ENCODE data around the gene YJU2. TPM values are rescaled to one million over a fixed set of nuclear protein-coding genes. Genes with fewer than 3 reads are reported as not detected.
A peak's percentile ranks its signal among the peaks of the same experiment; 100 is the strongest.

Gene YJU2
- polyA plus RNA-seq, 1 donor from 2014 or later, result 32.6 TPM

DNA sequence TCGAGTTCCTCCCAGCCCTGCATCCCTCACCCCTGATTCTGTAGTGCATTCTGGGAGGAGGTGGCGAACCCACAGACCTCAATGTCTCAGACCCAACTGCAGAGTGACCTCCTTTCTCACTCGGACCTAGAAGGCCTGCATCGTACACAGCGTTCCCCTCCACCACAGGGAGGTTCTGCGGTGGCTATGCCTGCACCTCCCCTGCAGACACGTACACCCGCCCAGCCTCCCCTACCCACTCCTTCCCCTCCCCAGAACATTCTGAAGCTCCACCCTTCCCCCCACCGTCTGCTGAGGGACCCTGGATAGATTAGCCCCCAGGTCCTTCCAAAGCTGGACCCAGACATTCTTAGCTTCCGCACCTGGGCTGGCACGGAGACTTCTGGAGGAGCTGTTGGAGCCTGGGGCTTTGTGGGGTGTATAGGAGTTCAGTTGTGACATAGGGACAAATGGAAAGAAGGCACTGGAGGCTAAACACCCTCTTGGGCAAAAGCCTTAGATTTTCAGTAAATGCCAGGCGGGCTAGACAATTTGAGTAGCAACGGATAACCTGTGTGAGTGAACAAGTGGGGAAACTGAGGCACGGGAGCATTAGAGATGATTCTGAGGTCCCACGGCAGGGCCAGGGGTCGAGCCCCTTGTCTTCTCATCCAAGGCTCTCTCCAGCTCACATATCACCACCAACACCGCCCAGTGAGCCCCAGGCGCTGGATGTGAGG, 57.1 kb downstream of the YJU2 start:
- Histone ChIP-seq H3K9me2 (ENCODE audit: insufficient read depth, low read length) (no peaks in the 10 kb centered on the region), H2AFZ (ENCODE audit: low read depth, low read length) (no peak overlapping the region), H3K27ac (ENCODE audit: low read length) (no peak overlapping the region), H3K4me2 (ENCODE audit: low read length) (peak overlapping the region; percentile 7), H3K4me3 (ENCODE audit: low read length) (peak overlapping the region; percentile 69), H3K79me2 (replicated peaks; ENCODE audit: insufficient read depth, low read length) (no peaks in the 10 kb centered on the region), H3K36me3 (ENCODE audit: insufficient read depth, low read length) (no peaks in the 10 kb centered on the region), H4K20me1 (ENCODE audit: insufficient read depth) (no peaks in the 10 kb centered on the region), H3K9me3 (ENCODE audit: low read length) (no peaks in the 10 kb centered on the region), H3K9ac (ENCODE audit: low read length) (peak overlapping the region; percentile 69), H3F3A (ENCODE audit: insufficient read depth, low read length, poor library complexity, severe bottlenecking) (no peaks in the 10 kb centered on the region), H3K27me3 (ENCODE audit: insufficient read depth, low read depth, low read length) (no peaks in the 10 kb centered on the region)
- TF ChIP-seq TAF1 (IDR thresholded peaks at IDR 0.05; ENCODE audit: low read depth) (no peak), SMC3 (conservative IDR thresholded peaks at IDR 0.05; ENCODE audit: poor library complexity) (no peak), EZH2 (IDR thresholded peaks at IDR 0.05; ENCODE audit: borderline replicate concordance, insufficient read depth, low read length, poor library complexity, severe bottlenecking) (no peak), RAD21 (conservative IDR thresholded peaks at IDR 0.05) (no peak), MXI1 (conservative IDR thresholded peaks at IDR 0.05; ENCODE audit: poor library complexity, severe bottlenecking) (no peak), EP300 (conservative IDR thresholded peaks at IDR 0.05; ENCODE audit: poor library complexity, severe bottlenecking) (no peak), POLR2AphosphoS5 (IDR thresholded peaks at IDR 0.05) (no peak)
- TF ChIP-seq, protein P1, sequence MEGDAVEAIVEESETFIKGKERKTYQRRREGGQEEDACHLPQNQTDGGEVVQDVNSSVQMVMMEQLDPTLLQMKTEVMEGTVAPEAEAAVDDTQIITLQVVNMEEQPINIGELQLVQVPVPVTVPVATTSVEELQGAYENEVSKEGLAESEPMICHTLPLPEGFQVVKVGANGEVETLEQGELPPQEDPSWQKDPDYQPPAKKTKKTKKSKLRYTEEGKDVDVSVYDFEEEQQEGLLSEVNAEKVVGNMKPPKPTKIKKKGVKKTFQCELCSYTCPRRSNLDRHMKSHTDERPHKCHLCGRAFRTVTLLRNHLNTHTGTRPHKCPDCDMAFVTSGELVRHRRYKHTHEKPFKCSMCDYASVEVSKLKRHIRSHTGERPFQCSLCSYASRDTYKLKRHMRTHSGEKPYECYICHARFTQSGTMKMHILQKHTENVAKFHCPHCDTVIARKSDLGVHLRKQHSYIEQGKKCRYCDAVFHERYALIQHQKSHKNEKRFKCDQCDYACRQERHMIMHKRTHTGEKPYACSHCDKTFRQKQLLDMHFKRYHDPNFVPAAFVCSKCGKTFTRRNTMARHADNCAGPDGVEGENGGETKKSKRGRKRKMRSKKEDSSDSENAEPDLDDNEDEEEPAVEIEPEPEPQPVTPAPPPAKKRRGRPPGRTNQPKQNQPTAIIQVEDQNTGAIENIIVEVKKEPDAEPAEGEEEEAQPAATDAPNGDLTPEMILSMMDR (IDR thresholded peaks at IDR 0.05; ENCODE audit: poor library complexity, severe bottlenecking), result no peak
- TF ChIP-seq, protein P2, sequence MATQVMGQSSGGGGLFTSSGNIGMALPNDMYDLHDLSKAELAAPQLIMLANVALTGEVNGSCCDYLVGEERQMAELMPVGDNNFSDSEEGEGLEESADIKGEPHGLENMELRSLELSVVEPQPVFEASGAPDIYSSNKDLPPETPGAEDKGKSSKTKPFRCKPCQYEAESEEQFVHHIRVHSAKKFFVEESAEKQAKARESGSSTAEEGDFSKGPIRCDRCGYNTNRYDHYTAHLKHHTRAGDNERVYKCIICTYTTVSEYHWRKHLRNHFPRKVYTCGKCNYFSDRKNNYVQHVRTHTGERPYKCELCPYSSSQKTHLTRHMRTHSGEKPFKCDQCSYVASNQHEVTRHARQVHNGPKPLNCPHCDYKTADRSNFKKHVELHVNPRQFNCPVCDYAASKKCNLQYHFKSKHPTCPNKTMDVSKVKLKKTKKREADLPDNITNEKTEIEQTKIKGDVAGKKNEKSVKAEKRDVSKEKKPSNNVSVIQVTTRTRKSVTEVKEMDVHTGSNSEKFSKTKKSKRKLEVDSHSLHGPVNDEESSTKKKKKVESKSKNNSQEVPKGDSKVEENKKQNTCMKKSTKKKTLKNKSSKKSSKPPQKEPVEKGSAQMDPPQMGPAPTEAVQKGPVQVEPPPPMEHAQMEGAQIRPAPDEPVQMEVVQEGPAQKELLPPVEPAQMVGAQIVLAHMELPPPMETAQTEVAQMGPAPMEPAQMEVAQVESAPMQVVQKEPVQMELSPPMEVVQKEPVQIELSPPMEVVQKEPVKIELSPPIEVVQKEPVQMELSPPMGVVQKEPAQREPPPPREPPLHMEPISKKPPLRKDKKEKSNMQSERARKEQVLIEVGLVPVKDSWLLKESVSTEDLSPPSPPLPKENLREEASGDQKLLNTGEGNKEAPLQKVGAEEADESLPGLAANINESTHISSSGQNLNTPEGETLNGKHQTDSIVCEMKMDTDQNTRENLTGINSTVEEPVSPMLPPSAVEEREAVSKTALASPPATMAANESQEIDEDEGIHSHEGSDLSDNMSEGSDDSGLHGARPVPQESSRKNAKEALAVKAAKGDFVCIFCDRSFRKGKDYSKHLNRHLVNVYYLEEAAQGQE (IDR thresholded peaks at IDR 0.05; ENCODE audit: borderline replicate concordance), result no peak

DNA sequence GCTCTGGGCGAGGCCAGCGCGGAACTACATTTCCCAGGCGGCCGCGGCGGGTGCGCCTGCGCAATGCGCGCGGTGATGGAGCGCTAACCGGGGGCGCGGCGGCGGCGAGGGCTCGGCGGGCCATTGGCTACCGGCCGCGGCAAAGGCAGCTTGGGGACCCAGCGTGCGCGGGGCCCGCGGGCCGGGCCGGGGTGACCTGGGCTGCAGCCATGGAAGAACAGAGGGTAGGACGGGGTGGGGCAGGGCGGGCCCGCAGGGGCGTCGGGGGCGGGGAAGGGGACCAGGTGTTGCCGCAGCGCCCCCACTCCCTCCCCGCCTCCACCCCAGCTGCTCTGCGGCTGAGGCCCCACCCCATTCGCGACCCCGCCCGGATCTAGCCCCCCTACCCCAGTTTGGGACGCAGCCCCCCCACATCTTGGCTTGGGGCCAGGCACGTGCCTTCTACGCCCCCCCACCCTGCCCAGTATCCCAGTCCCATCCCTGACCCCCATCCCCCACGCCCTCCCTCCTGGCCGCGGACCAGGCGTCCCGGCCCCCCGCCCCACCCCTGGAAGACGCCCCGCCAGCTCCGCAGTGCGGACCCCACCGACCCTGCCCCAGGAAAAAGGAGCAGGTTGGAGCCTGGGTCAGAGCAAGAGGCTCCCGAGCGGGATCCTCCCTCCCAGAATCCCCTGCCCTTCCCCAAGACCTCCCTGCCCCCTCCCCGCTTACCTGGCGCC, 57.8 kb downstream of the YJU2 start, which contains the start of gene FSD1:
Gene FSD1 (plus strand): TSS at position 61 of the 719 bp plus-strand sequence. CDS start 149 bp downstream, at position 210.
- Histone ChIP-seq H3F3A (ENCODE audit: insufficient read depth, low read length, poor library complexity, severe bottlenecking) (no peaks in the 10 kb centered on the region), H3K79me2 (replicated peaks; ENCODE audit: insufficient read depth, low read length) (no peaks in the 10 kb centered on the region), H3K9me2 (ENCODE audit: insufficient read depth, low read length) (no peaks in the 10 kb centered on the region), H3K4me3 (ENCODE audit: low read length) (peak within 1 kb of the TSS; percentile 69), H3K27me3 (ENCODE audit: insufficient read depth, low read depth, low read length) (no peaks in the 10 kb centered on the region), H2AFZ (ENCODE audit: low read depth, low read length) (peak within 1 kb of the TSS; percentile 69), H3K4me2 (ENCODE audit: low read length) (peak within 1 kb of the TSS; percentile 7), H3K9me3 (ENCODE audit: low read length) (no peaks in the 10 kb centered on the region), H3K36me3 (ENCODE audit: insufficient read depth, low read length) (no peaks in the 10 kb centered on the region), H4K20me1 (ENCODE audit: insufficient read depth) (no peaks in the 10 kb centered on the region), H3K9ac (ENCODE audit: low read length) (peak within 1 kb of the TSS; percentile 69), H3K27ac (ENCODE audit: low read length) (peak within 1 kb of the TSS; percentile 8)
- no peak for TF ChIP-seq RAD21 (conservative IDR thresholded peaks at IDR 0.05)
- no peak for TF ChIP-seq EZH2 (IDR thresholded peaks at IDR 0.05; ENCODE audit: borderline replicate concordance, insufficient read depth, low read length, poor library complexity, severe bottlenecking)
- TF ChIP-seq POLR2AphosphoS5 (IDR thresholded peaks at IDR 0.05), result peak; percentile 64
- TF ChIP-seq MXI1 (conservative IDR thresholded peaks at IDR 0.05; ENCODE audit: poor library complexity, severe bottlenecking), result peak; percentile 70
- TF ChIP-seq EP300 (conservative IDR thresholded peaks at IDR 0.05; ENCODE audit: poor library complexity, severe bottlenecking), result peak; percentile 12
- TF ChIP-seq, protein P1 (IDR thresholded peaks at IDR 0.05; ENCODE audit: poor library complexity, severe bottlenecking), result no peak
- no peak for TF ChIP-seq TAF1 (IDR thresholded peaks at IDR 0.05; ENCODE audit: low read depth)
- TF ChIP-seq, protein P2 (IDR thresholded peaks at IDR 0.05; ENCODE audit: borderline replicate concordance), result no peak
